ENCODE data around the gene SEL1L3.

Gene SEL1L3

GRCh38 chr4:25879587-25879986 is 16.8 kb upstream of the SEL1L3 start:
- Histone ChIP-seq H3K27ac (ENCODE audit: low read length) (no peak overlapping the region), H3K9ac (ENCODE audit: low read depth, low read length) (no peak overlapping the region), H3K4me3 (ENCODE audit: low read depth in 1 of 2, low read length in 2 of 2) (no peak overlapping the region), H3K79me2 (ENCODE audit: insufficient read depth, low read length) (no peaks in the 10 kb centered on the region), H3K4me2 (ENCODE audit: insufficient read depth, low read length) (no peak overlapping the region), H2AFZ (ENCODE audit: low read depth, low read length) (no peak overlapping the region), H4K20me1 (ENCODE audit: insufficient read depth, low read length) (no peaks in the 10 kb centered on the region), H3K36me3 (ENCODE audit: insufficient read depth, low read length) (no peaks in the 10 kb centered on the region), H3K4me1 (ENCODE audit: insufficient read depth, low read length) (no peaks in the 10 kb centered on the region), H3K9me3 (ENCODE audit: insufficient read depth, low read length, severe bottlenecking) (no peaks in the 10 kb centered on the region), H3K27me3 (ENCODE audit: insufficient read depth, low read length, poor library complexity) (no peaks in the 10 kb centered on the region)
- no peak for TF ChIP-seq EZH2 (IDR thresholded peaks at IDR 0.05; ENCODE audit: borderline replicate concordance, low read depth, low read length, severe bottlenecking)
- TF ChIP-seq CTCF (IDR thresholded peaks at IDR 0.05; ENCODE audit: borderline replicate concordance, extremely low read depth, low read length, poor library complexity, severe bottlenecking): no peak
- DNase-seq: no peak
- no peak for ATAC-seq (ENCODE audit: insufficient read depth, low read depth)

- H3K36me3 ChIP-seq (ENCODE audit: insufficient read depth, low read length): no peaks in the 10 kb centered on the region
- H3K9ac ChIP-seq (ENCODE audit: low read depth, low read length): no peak overlapping the region
- no peak overlapping the region for H3K4me3 ChIP-seq (ENCODE audit: low read depth in 1 of 2, low read length in 2 of 2)
- DNase-seq (no peak), ATAC-seq (ENCODE audit: insufficient read depth, low read depth) (no peak)
- no peaks in the 10 kb centered on the region for H3K27me3 ChIP-seq (ENCODE audit: insufficient read depth, low read length, poor library complexity)
- no peak overlapping the region for H3K4me2 ChIP-seq (ENCODE audit: insufficient read depth, low read length)
- no peaks in the 10 kb centered on the region for H3K4me1 ChIP-seq (ENCODE audit: insufficient read depth, low read length)
- H4K20me1 ChIP-seq (ENCODE audit: insufficient read depth, low read length): no peaks in the 10 kb centered on the region
- no peak overlapping the region for H2AFZ ChIP-seq (ENCODE audit: low read depth, low read length)
- H3K27ac ChIP-seq (ENCODE audit: low read length): no peak overlapping the region
- H3K9me3 ChIP-seq (ENCODE audit: insufficient read depth, low read length, severe bottlenecking): no peaks in the 10 kb centered on the region
- TF ChIP-seq EZH2 (IDR thresholded peaks at IDR 0.05; ENCODE audit: borderline replicate concordance, low read depth, low read length, severe bottlenecking): no peak
- TF ChIP-seq CTCF (IDR thresholded peaks at IDR 0.05; ENCODE audit: borderline replicate concordance, extremely low read depth, low read length, poor library complexity, severe bottlenecking): no peak
- H3K79me2 ChIP-seq (ENCODE audit: insufficient read depth, low read length): no peaks in the 10 kb centered on the region
Measured at GRCh38 chr4:25879091-25879584, 16.4 kb upstream of the SEL1L3 start.

DNA sequence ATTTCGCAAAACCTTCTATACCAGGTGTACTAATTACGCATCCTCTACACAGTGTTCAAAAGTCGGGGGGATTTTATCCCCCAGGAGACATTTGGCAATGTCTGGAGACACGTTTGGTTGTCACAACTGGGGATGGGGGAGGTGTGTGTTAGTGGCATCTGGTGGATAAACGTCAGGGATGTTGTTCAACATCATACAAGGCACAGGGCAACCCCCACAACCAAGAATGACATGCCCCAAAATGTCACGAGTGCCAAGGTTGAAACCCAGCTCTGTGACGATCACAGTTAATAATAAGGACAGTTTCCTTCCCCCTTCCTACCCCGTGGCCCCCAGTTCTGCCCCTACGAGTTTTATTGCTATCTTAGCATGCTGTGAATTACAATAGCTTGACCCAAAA is 15.9 kb upstream of the SEL1L3 start:
- Histone ChIP-seq H3K27ac (ENCODE audit: low read length) (no peak overlapping the region), H3K27me3 (ENCODE audit: insufficient read depth, low read length, poor library complexity) (no peaks in the 10 kb centered on the region), H3K9ac (ENCODE audit: low read depth, low read length) (no peak overlapping the region), H2AFZ (ENCODE audit: low read depth, low read length) (no peak overlapping the region), H3K4me3 (ENCODE audit: low read depth in 1 of 2, low read length in 2 of 2) (no peak overlapping the region), H3K4me2 (ENCODE audit: insufficient read depth, low read length) (no peak overlapping the region), H3K4me1 (ENCODE audit: insufficient read depth, low read length) (no peaks in the 10 kb centered on the region), H4K20me1 (ENCODE audit: insufficient read depth, low read length) (no peaks in the 10 kb centered on the region), H3K79me2 (ENCODE audit: insufficient read depth, low read length) (no peaks in the 10 kb centered on the region), H3K36me3 (ENCODE audit: insufficient read depth, low read length) (no peaks in the 10 kb centered on the region), H3K9me3 (ENCODE audit: insufficient read depth, low read length, severe bottlenecking) (no peaks in the 10 kb centered on the region)
- no peak for TF ChIP-seq CTCF (IDR thresholded peaks at IDR 0.05; ENCODE audit: borderline replicate concordance, extremely low read depth, low read length, poor library complexity, severe bottlenecking)
- no peak for TF ChIP-seq EZH2 (IDR thresholded peaks at IDR 0.05; ENCODE audit: borderline replicate concordance, low read depth, low read length, severe bottlenecking)
- ATAC-seq (ENCODE audit: insufficient read depth, low read depth): no peak
- no peak for DNase-seq

- Histone ChIP-seq H3K4me2 (ENCODE audit: insufficient read depth, low read length) (no peak overlapping the region), H3K9me3 (ENCODE audit: insufficient read depth, low read length, severe bottlenecking) (no peaks in the 10 kb centered on the region)
Measured at GRCh38 chr4:25875281-25875745, 12.5 kb upstream of the SEL1L3 start.

More at GRCh38 chr4:25875281-25875745, 12.5 kb upstream of the SEL1L3 start:
- DNase-seq (no peak), ATAC-seq (ENCODE audit: insufficient read depth, low read depth) (no peak)
- Histone ChIP-seq H3K27ac (ENCODE audit: low read length) (no peak overlapping the region), H3K4me1 (ENCODE audit: insufficient read depth, low read length) (no peaks in the 10 kb centered on the region), H3K27me3 (ENCODE audit: insufficient read depth, low read length, poor library complexity) (no peaks in the 10 kb centered on the region), H3K9ac (ENCODE audit: low read depth, low read length) (no peak overlapping the region), H3K36me3 (ENCODE audit: insufficient read depth, low read length) (no peaks in the 10 kb centered on the region), H3K4me3 (ENCODE audit: low read depth in 1 of 2, low read length in 2 of 2) (no peak overlapping the region), H2AFZ (ENCODE audit: low read depth, low read length) (no peak overlapping the region), H4K20me1 (ENCODE audit: insufficient read depth, low read length) (no peaks in the 10 kb centered on the region), H3K79me2 (ENCODE audit: insufficient read depth, low read length) (no peaks in the 10 kb centered on the region)
- no peak for TF ChIP-seq CTCF (IDR thresholded peaks at IDR 0.05; ENCODE audit: borderline replicate concordance, extremely low read depth, low read length, poor library complexity, severe bottlenecking)
- no peak for TF ChIP-seq EZH2 (IDR thresholded peaks at IDR 0.05; ENCODE audit: borderline replicate concordance, low read depth, low read length, severe bottlenecking)
